Left lung (tissue), 10 donors: ENCODE measurements around the gene TAF1C. TPM values are rescaled to one million over a fixed set of nuclear protein-coding genes. Genes with fewer than 3 reads are reported as not detected.

Experiments
- ATAC-seq: fragments of 200-7000 bp; cut with Tn5 transposase; one replicate; pipeline ENCODE4 v1.9.1; 2020; ENCODE audit warnings: moderate library complexity
- DNase-seq, 4 donors: peaks; one replicate each; pipeline ENCODE4 v3.0.0-alpha.2; 2013 to 2020
- H3K27ac ChIP-seq, 2 donors: fragments of 200-600 bp; sonication (generic) in 1 of 2; one replicate each; pipeline versions ENCODE4 v1.5.0 to v1.8.0; 2020 to 2021
- H3K27me3 ChIP-seq, 2 donors: fragments of 200-600 bp; sonication (generic) in 1 of 2; one replicate each; pipeline versions ENCODE4 v1.5.0 to v1.8.0; 2020 to 2021
- H3K36me3 ChIP-seq, 2 donors: fragments of 200-600 bp; sonication (generic) in 1 of 2; one replicate each; pipeline versions ENCODE4 v1.5.0 to v1.8.0; 2020 to 2021
- H3K4me1 ChIP-seq, 2 donors: fragments of 200-600 bp; one replicate each; pipeline ENCODE4 v1.8.0; 2021
- H3K4me3 ChIP-seq, 2 donors: fragments of 200-600 bp; sonication (generic) in 1 of 2; one replicate each; pipeline versions ENCODE4 v1.5.0 to v1.8.0; 2020 to 2021; ENCODE audit warnings: mild to moderate bottlenecking in 1 of 2
- H3K9me3 ChIP-seq, 2 donors: fragments of 200-600 bp; sonication (generic) in 1 of 2; one replicate each; pipeline versions ENCODE4 v1.5.0 to v1.8.0; 2020 to 2021
- CTCF ChIP-seq, 2 donors: fragments of 200-600 bp; sonication (generic) in 1 of 2; IDR thresholded peaks; one replicate each; pipeline versions ENCODE4 v1.5.0 to v1.8.0; 2021; ENCODE audit warnings: antibody characterized with exemption in 2 of 2
- intact Hi-C, 2 donors: fragments of 100-400 bp; cut with DNase I; formaldehyde crosslinking; loops; one replicate each; pipeline versions ENCODE4 v1.11.2 to v1.14.2; 2022
- polyA plus RNA-seq, 6 donors: library from polyadenylated mRNA; unstranded; fragments of 120-200 nt; gene quantifications; one replicate each; pipeline ENCODE4 v1.2.1, GENCODE V29; 2013; ENCODE audit not compliant: insufficient read length in 6 of 6
- total RNA-seq, 2 donors: library from RNA; stranded (reverse); fragmentation: NEBNext Ultra II Directional; extraction: Animal tissue kit (Norgen Biotek cat#: 25700); gene quantifications; one replicate each; pipeline ENCODE4 v1.2.1, GENCODE V29; 2021
- donor health status: DM: no; HTN: yes; CAD: no.
- donor health status: DM: no; HTN: no; CAD: no.

The TAF1C gene
- total and polyA plus RNA-seq, 8 donors: 37.5 to 66.1 (median 52.9) TPM

- ATAC-seq: no peak
- no peaks in the 10 kb centered on the region for H3K9me3 ChIP-seq
- no peak overlapping the region for H3K4me3 ChIP-seq
- peaks cover 0 to 12% of the 10 kb centered on the region in 2 donors for H3K4me1 ChIP-seq
- TF ChIP-seq CTCF (IDR thresholded peaks at IDR 0.05): no peak
- H3K27me3 ChIP-seq: peaks cover 0 to 17% of the 10 kb centered on the region in 2 donors
- DNase-seq: no peak
- intact Hi-C loops: no loop called here
- no peaks in the 10 kb centered on the region for H3K36me3 ChIP-seq
- H3K27ac ChIP-seq: no peak overlapping the region
Observed at GRCh38 chr16:84194470-84195200, 7.8 kb upstream of the TAF1C start.

- no peak overlapping the region for H3K4me3 ChIP-seq
- H3K27ac ChIP-seq: no peak overlapping the region
- intact Hi-C loops: no loop called here
- DNase-seq: no peak
- no peaks in the 10 kb centered on the region for H3K9me3 ChIP-seq
- H3K27me3 ChIP-seq: peaks cover 0 to 17% of the 10 kb centered on the region in 2 donors
- H3K4me1 ChIP-seq: peaks cover 0 to 6% of the 10 kb centered on the region in 2 donors
- H3K36me3 ChIP-seq: no peaks in the 10 kb centered on the region
- TF ChIP-seq CTCF (IDR thresholded peaks at IDR 0.05): no peak
- ATAC-seq: no peak
Observed at GRCh38 chr16:84194018-84194417, 7.2 kb upstream of the TAF1C start.

GRCh38 chr16:84193480-84193879 lies 6.6 kb upstream of the TAF1C start:
- no peak for ATAC-seq
- DNase-seq: no peak
- Histone ChIP-seq H3K27ac (no peak overlapping the region), H3K9me3 (no peaks in the 10 kb centered on the region), H3K4me3 (no peak overlapping the region), H3K4me1 (peaks cover 0 to under 1% of the 10 kb centered on the region in 2 donors), H3K27me3 (peaks cover 0 to 17% of the 10 kb centered on the region in 2 donors), H3K36me3 (no peaks in the 10 kb centered on the region)
- intact Hi-C loops: no loop called here
- no peak for TF ChIP-seq CTCF (IDR thresholded peaks at IDR 0.05)

GRCh38 chr16:84191466-84191865 lies 4.6 kb upstream of the TAF1C start:
- intact Hi-C loops: no loop called here
- ATAC-seq: no peak

More at GRCh38 chr16:84191466-84191865, 4.6 kb upstream of the TAF1C start:
- H3K4me1 ChIP-seq: peaks cover 0 to 1% of the 10 kb centered on the region in 2 donors
- H3K9me3 ChIP-seq: no peaks in the 10 kb centered on the region
- no peak for DNase-seq
- TF ChIP-seq CTCF (IDR thresholded peaks at IDR 0.05): no peak
- no peak overlapping the region for H3K4me3 ChIP-seq
- peaks cover 0 to 17% of the 10 kb centered on the region in 2 donors for H3K27me3 ChIP-seq
- H3K36me3 ChIP-seq: no peaks in the 10 kb centered on the region
- H3K27ac ChIP-seq: no peak overlapping the region
